Smooth muscle cell (in vitro differentiated cells): Measurements from ENCODE around the gene YWHAQ. TPM values are rescaled to one million over a fixed set of nuclear protein-coding genes. Genes with fewer than 3 reads are reported as not detected.
"Not testable (repeated sequence)": the region's sequence is repeated elsewhere in the genome, so short reads cannot be mapped to it uniquely, and the experiment has no call there.

Experiments
- DNase-seq: peaks from one replicate; lab custom pipeline; 2025; ENCODE audit not compliant: unreplicated experiment; lab: John Stamatoyannopoulos, UW
- H2AFZ ChIP-seq: fragments of 200-600 bp; sonication (generic); 2 replicates; pipeline ENCODE4 v1.6.0; 2016; ENCODE audit warnings: antibody characterized with exemption, low read depth, mild to moderate bottlenecking
- H3F3A ChIP-seq: fragments of 200-600 bp; sonication (generic); 2 replicates; pipeline ENCODE4 v1.6.0; 2017; ENCODE audit warnings: antibody characterized with exemption, low read depth
- H3K27ac ChIP-seq: fragments of 200-600 bp; sonication (generic); 2 replicates; pipeline ENCODE4 v1.5.1; 2016; ENCODE audit warnings: low read depth, mild to moderate bottlenecking
- H3K27me3 ChIP-seq: fragments of 200-600 bp; sonication (generic); 2 replicates; pipeline ENCODE4 v1.6.1; 2016; ENCODE audit warnings: low read depth, mild to moderate bottlenecking
- H3K36me3 ChIP-seq: fragments of 200-600 bp; sonication (generic); 2 replicates; pipeline ENCODE4 v1.5.1; 2016; ENCODE audit warnings: low read depth
- H3K4me1 ChIP-seq: fragments of 200-600 bp; sonication (generic); 2 replicates; pipeline ENCODE4 v1.5.1; 2016; ENCODE audit warnings: low read depth
- H3K4me2 ChIP-seq: fragments of 200-600 bp; sonication (generic); 2 replicates; pipeline ENCODE4 v1.6.0; 2016; ENCODE audit warnings: mild to moderate bottlenecking
- H3K4me3 ChIP-seq: fragments of 200-600 bp; sonication (generic); 2 replicates; pipeline ENCODE4 v1.5.1; 2016; ENCODE audit warnings: mild to moderate bottlenecking
- H3K79me2 ChIP-seq: fragments of 200-600 bp; sonication (generic); 2 replicates; pipeline ENCODE4 v1.6.0; 2016; ENCODE audit warnings: low read depth, mild to moderate bottlenecking
- H3K9ac ChIP-seq: fragments of 200-600 bp; sonication (generic); 2 replicates; pipeline ENCODE4 v1.6.0; 2016; ENCODE audit warnings: low read depth
- H3K9me3 ChIP-seq: fragments of 200-600 bp; sonication (generic); replicated peaks from 2 replicates; pipeline ENCODE4 v1.5.1; 2016; ENCODE audit warnings: low read depth
- H4K20me1 ChIP-seq: fragments of 200-600 bp; sonication (generic); 2 replicates; pipeline ENCODE4 v1.6.0; 2016; ENCODE audit warnings: low read depth
- WGBS: methylation state at CpG from one replicate; pipeline ENCODE4 v1.1.7; 2016; ENCODE audit warnings: low lambda C conversion rate; 5-methylcytosine and 5-hydroxymethylcytosine counted together
- polyA plus RNA-seq: library from polyadenylated mRNA; unstranded; fragments of >200 nt; fragmentation: Nextera tagmentation; extraction: Ambion mirVana; gene quantifications from 2 replicates; pipeline ENCODE4 v1.2.1, GENCODE V29; 2016
- total RNA-seq: library from RNA; depleted of rRNA; stranded (reverse); fragments of >200 nt; gene quantifications from 2 replicates; pipeline ENCODE4 v1.2.3, GENCODE V29; 2014
- TF ChIP-seq, protein P1 (sequence below): fragments of 200-600 bp; sonication (generic); IDR thresholded peaks from 2 replicates; pipeline ENCODE4 v1.5.1; 2017; ENCODE audit warnings: borderline replicate concordance, mild to moderate bottlenecking, antibody characterized with exemption; ENCODE audit not compliant: insufficient read depth, poor library complexity, severe bottlenecking

YWHAQ gene
- total and polyA plus RNA-seq, 2 experiments from 2014 or later = 300 to 417 TPM

DNA sequence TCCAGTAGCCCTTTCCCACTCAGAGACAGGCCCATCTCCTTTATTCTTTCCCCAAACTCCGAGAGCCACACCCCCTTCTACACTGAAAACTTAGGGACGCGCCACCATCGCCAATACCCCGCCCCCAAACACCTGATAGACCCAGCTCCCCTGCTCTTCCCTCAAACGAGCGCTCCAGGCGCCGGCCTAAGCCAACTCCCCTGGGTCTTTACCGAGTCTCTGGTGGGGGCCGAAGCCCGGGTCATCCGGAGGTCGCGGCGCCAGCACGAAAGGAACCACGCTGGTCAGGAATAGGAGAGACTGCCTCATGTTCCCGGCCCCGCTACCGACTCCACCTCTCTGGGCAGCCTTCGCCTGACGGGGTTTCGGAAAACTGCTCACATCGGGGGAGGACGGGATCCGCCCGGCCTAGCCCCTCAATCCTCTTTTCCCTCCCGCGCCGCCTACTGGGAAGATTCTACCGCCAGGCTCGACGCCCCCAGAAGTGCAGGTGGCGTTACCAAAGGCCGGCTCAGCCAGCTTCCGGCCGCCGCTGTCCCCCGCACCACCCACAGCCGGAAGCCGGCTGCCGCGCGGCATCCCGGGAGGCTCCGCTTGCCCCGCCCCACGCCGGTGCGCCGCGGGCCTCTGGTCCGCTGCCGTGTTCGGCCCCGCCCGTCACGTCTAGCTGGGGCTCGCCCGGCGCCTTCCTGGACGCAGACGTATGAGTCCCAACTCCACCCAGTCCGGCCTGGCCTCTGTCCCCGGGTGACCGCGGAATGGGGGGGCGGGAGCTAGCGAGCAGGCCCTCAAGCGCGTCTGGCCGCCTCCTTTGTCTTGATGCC lies 75.3 kb downstream of the YWHAQ start, which contains the start of gene ADAM17:
TSS of gene ADAM17 (minus strand) at position 534 of the 824 bp plus-strand sequence. CDS start at position 309, 225 bp downstream.
- H3K79me2 ChIP-seq = peaks cover 48% of the 10 kb centered on the region
- peak within 1 kb of the TSS; percentile 91 for H3K4me3 ChIP-seq
- H3K27me3 ChIP-seq = no peaks in the 10 kb centered on the region
- peak within 1 kb of the TSS; percentile 93 for H3K9ac ChIP-seq
- TF ChIP-seq, protein P1, sequence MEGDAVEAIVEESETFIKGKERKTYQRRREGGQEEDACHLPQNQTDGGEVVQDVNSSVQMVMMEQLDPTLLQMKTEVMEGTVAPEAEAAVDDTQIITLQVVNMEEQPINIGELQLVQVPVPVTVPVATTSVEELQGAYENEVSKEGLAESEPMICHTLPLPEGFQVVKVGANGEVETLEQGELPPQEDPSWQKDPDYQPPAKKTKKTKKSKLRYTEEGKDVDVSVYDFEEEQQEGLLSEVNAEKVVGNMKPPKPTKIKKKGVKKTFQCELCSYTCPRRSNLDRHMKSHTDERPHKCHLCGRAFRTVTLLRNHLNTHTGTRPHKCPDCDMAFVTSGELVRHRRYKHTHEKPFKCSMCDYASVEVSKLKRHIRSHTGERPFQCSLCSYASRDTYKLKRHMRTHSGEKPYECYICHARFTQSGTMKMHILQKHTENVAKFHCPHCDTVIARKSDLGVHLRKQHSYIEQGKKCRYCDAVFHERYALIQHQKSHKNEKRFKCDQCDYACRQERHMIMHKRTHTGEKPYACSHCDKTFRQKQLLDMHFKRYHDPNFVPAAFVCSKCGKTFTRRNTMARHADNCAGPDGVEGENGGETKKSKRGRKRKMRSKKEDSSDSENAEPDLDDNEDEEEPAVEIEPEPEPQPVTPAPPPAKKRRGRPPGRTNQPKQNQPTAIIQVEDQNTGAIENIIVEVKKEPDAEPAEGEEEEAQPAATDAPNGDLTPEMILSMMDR = peak; percentile 17
- H3F3A ChIP-seq = peaks cover 15% of the 10 kb centered on the region
- H3K4me2 ChIP-seq = peak within 1 kb of the TSS; percentile 96
- H3K36me3 ChIP-seq = no peaks in the 10 kb centered on the region
- H4K20me1 ChIP-seq = peaks cover 36% of the 10 kb centered on the region
- 1% methylated on average over 57 of the region's 73 CpGs for WGBS
- DNase-seq = peak; percentile 83
- peaks cover 29% of the 10 kb centered on the region for H3K4me1 ChIP-seq
- H3K27ac ChIP-seq = peak within 1 kb of the TSS; percentile 94
- no peaks in the 10 kb centered on the region for H3K9me3 ChIP-seq
- peak within 1 kb of the TSS; percentile 69 for H2AFZ ChIP-seq

DNA sequence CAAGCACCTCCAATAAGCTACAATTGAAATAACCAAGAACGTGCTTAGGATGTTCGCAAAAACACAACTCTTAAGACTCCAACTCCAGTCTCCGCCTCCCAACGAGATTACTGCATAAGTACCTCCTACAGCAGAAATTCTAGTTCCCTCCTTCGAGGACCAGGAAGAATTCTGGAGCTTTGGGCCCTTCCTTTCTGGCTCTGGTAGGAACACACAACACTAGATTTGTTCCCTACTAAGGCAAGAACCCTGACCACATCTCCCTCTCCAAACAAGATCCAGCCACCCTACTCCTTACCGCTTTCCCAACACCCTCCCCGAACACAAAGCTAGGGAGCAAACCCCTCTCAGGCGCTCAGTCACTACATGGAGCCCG lies 75.9 kb downstream of the YWHAQ start:
- H3K27ac ChIP-seq = peak overlapping the region; percentile 89
- WGBS = 1% methylated on average over 9 of the region's 9 CpGs
- peak overlapping the region; percentile 96 for H3K4me2 ChIP-seq
- peak overlapping the region; percentile 93 for H3K9ac ChIP-seq
- DNase-seq = no peak
- peak overlapping the region; percentile 91 for H3K4me3 ChIP-seq
- H3K9me3 ChIP-seq = no peaks in the 10 kb centered on the region
- H3K36me3 ChIP-seq = no peaks in the 10 kb centered on the region
- H3K79me2 ChIP-seq = peaks cover 55% of the 10 kb centered on the region
- no peaks in the 10 kb centered on the region for H3K27me3 ChIP-seq
- peaks cover 42% of the 10 kb centered on the region for H4K20me1 ChIP-seq
- H2AFZ ChIP-seq = peak overlapping the region; percentile 69
- H3F3A ChIP-seq = peaks cover 15% of the 10 kb centered on the region
- peaks cover 29% of the 10 kb centered on the region for H3K4me1 ChIP-seq
- TF ChIP-seq, protein P1 = no peak

DNA sequence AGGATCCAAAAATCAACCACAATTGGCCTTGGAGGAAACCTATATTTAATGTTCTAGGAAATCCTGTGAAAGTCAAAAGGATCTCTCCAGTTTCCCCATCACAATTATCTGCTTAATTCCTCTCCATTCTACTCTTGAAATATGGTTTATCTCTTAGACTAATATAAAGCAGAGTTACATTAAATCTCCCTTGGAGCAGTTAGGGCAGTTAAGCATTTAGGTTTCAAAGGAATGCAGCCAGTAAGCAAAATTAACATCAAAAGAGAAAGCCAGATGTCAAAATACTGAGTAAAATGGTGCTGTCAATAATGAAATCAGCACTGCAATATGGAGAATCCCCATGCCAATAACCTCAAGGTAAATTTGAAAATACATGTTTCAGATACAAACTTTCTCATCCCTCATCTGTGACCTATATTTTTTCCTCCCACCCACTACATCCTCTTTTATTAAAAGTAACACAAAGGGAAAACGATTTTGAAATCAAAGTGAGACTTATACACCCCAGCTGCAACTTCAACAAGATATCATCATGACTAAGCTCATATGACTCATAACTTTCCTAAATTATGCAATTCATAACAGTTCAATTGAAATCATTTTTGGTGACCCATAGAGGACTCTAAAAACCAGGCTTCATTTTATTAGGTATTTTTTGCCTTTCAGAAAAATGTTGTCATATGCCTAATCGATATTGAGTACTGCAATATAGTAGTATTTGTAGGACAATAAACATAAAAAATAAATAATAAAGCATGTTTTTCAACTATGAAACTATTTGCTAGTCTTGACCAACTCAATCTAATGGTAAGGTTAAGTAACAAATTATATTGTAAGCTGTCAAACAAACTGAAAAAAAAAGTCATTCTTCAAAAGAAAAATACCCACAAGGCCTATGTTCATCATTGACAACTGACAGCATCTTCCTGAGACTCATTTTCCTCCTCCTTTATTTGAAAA lies 78.3 kb downstream of the YWHAQ start:
- no peak overlapping the region for H2AFZ ChIP-seq

DNA sequence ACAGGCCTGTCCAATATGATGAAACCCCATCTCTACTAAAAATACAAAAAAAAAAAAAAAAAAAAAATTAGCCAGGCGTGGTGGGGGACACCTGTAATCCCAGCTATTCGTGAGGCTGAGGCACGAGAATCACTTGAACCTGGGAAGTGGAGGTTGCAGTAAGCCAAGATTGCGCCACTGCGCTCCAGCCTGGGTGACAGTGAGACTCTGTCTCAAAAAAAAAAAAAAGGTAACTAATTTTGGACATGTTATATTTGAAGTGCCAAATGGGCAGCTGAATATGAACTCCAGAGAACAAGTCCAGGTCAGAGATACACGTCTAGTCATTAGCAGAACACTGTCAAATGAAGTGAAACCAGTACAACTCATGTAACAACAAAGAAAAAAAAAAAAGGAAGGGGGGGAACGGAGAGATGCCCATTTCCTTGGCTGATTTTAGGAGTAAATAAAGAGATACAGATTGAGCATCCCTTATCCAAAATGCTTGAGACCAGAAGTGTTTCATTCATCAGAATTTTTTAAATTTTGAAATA lies 79.9 kb downstream of the YWHAQ start:
- H4K20me1 ChIP-seq = peaks cover 81% of the 10 kb centered on the region
- peaks cover 39% of the 10 kb centered on the region for H3K4me1 ChIP-seq
- peak overlapping the region; percentile 87 for H3K27ac ChIP-seq
- WGBS = 90% methylated on average over 7 of the region's 7 CpGs
- peaks cover 24% of the 10 kb centered on the region for H3F3A ChIP-seq
- H2AFZ ChIP-seq, H3K9ac ChIP-seq, DNase-seq, H3K9me3 ChIP-seq, H3K27me3 ChIP-seq, H3K4me2 ChIP-seq, H3K36me3 ChIP-seq, H3K4me3 ChIP-seq: not testable (repeated sequence)
- peaks cover 86% of the 10 kb centered on the region for H3K79me2 ChIP-seq

More for the DNA sequence above, 78.3 kb downstream of the YWHAQ start:
- DNase-seq = no peak
- Histone ChIP-seq H4K20me1 (peaks cover 66% of the 10 kb centered on the region), H3K79me2 (peaks cover 79% of the 10 kb centered on the region), H3F3A (peaks cover 16% of the 10 kb centered on the region), H3K9ac (peak overlapping the region; percentile 53), H3K27ac (peak overlapping the region; percentile 87), H3K9me3 (no peaks in the 10 kb centered on the region), H3K36me3 (no peaks in the 10 kb centered on the region), H3K4me2 (peak overlapping the region; percentile 50), H3K4me3 (no peak overlapping the region), H3K27me3 (no peaks in the 10 kb centered on the region), H3K4me1 (peaks cover 37% of the 10 kb centered on the region)
- WGBS = 53% methylated on average over 2 of the region's 2 CpGs
- TF ChIP-seq, protein P1 = no peak
